HG03565 (cell line): ENCODE data around the gene PDGFRB.

Experiments used
- ATAC-seq: cut with Tn5 transposase; IDR thresholded peaks from one replicate; pipeline ENCODE4 v1.9.1; 2021; ENCODE audit warnings: mild to moderate bottlenecking, moderate library complexity; ENCODE audit not compliant: unreplicated experiment

The PDGFRB gene

GRCh38 chr5:150164211-150164980 lies 8.8 kb upstream of the PDGFRB start:
- ATAC-seq: no peak

- ATAC-seq: no peak
Measured at GRCh38 chr5:150163547-150164059, 8.0 kb upstream of the PDGFRB start.

- no peak for ATAC-seq
Measured at GRCh38 chr5:150163035-150163434, 7.4 kb upstream of the PDGFRB start.

- ATAC-seq: no peak
Measured at GRCh38 chr5:150162142-150162513, 6.5 kb upstream of the PDGFRB start.

DNA sequence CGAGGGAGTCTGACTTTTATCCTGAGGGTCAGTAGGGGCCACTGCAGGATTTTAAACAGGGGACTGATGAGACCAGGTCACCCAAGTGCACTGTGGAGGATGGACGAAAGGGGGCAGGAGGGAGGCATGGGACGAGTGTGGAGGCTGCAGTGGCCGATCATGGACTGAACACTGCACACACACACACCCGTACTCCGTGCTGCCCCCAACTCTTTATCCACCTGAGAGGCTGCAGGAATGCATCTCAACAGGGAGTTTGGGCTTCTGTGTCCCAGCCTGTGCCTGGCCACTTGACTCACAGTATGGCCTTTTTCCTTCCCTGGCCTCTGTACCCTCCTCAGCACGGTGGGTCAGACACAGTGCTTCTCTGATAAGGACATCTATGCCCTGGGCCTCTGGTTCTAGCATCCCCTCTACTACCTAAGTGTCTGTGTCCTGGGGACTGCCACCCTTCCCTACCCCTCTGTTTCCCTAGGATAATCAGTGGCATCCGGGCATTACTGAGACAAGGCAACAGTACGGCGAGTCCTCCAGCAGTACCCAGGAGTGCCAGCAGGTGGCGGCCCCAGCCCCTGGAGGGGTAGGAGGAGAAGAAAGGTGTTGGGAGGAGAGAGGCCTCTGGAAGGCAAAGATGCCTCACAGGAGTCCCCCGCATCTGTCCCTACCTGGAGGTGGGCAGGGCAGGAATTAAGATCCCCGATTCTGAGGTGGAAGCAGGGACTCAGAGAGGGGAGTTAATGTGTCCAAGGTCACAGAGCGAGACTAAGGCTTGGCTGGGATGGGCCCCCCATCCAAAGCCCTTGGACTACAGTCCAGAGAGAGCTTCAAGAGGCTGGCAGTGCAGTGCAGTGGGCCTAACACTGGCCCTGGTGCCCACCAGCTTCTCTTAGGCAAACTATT lies 5.8 kb upstream of the PDGFRB start:
- ATAC-seq: peak; percentile 63

DNA sequence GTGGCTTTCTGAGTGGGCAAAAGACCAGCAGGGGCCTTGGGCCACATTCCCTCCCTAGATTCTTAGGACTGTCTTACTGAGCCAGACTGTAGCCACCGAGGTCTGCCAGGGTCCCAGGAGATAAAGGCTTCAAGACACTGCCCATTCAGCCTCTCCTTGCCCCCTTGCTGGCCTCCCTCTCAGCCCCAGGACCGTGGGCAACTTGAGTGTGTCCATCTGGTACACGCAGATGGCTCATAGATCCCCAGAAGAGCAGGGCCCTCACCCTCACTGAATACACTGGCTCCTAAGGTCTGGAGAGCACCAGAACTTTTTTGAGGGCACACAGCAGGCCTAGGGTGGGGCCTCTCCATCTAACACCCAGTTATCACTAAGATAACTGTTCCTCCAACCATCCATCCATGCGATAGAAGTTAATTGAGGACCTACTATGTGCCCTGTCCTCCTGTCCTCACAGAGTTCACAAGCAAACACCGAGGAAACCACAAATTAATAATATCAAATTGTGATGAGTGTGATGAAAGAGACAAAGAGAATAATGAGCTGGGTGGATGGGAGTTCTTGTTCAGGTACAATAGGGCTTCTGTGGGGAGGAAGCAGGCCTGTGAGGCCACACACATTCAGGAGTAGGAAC lies 4.9 kb upstream of the PDGFRB start:
- ATAC-seq: no peak

GRCh38 chr5:150159741-150160179 lies 4.1 kb upstream of the PDGFRB start:
- no peak for ATAC-seq

- no peak for ATAC-seq
Measured at GRCh38 chr5:150159031-150159430, 3.4 kb upstream of the PDGFRB start.

- no peak for ATAC-seq
Measured at GRCh38 chr5:150158170-150158949, 2.7 kb upstream of the PDGFRB start.

DNA sequence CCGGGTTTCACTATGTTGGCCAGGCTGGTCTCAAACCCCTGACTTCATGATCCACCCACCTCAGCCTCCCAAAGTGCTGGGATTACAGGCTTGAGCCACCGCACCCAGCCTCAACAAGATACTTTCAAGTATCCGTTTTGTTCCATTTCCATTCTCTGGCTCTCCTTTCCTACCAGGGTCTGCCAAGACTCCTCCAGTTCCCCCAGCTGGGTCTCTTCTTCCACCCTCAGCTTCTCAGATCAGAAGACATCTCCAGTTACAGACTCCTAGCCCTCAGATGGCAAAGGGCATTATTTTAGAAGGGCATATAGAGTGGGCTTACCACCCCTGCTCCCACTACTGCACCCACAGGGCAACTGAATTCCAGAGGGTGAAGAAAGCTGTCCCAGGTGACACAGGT lies 1.5 kb upstream of the PDGFRB start:
- ATAC-seq: no peak

- no peak for ATAC-seq
Measured at GRCh38 chr5:150156540-150156939, 895 bp upstream of the PDGFRB start.

DNA sequence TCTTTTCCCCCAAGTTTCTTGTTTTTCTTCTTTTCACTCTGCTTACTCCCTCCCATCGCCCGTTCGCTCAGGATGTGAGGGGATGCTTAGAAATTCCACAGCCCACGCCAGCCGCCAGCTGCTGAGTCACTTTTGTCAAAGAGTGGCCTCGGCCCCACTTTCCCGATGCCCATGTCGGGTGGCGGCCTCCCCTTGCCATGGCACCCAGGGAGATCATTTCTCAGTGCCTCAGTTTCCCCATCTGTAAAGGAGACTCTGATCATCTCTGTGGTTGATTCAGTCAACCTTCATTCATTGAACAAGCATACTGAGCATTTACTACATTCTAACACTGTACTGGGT lies 353 bp upstream of the PDGFRB start:
- ATAC-seq: no peak

GRCh38 chr5:150154618-150155128 lies 972 bp downstream of the PDGFRB start:
- ATAC-seq: no peak

- ATAC-seq: peak; percentile 56
Measured at GRCh38 chr5:150153957-150154617, 1.6 kb downstream of the PDGFRB start.

- no peak for ATAC-seq
Measured at GRCh38 chr5:150153483-150153882, 2.2 kb downstream of the PDGFRB start.

DNA sequence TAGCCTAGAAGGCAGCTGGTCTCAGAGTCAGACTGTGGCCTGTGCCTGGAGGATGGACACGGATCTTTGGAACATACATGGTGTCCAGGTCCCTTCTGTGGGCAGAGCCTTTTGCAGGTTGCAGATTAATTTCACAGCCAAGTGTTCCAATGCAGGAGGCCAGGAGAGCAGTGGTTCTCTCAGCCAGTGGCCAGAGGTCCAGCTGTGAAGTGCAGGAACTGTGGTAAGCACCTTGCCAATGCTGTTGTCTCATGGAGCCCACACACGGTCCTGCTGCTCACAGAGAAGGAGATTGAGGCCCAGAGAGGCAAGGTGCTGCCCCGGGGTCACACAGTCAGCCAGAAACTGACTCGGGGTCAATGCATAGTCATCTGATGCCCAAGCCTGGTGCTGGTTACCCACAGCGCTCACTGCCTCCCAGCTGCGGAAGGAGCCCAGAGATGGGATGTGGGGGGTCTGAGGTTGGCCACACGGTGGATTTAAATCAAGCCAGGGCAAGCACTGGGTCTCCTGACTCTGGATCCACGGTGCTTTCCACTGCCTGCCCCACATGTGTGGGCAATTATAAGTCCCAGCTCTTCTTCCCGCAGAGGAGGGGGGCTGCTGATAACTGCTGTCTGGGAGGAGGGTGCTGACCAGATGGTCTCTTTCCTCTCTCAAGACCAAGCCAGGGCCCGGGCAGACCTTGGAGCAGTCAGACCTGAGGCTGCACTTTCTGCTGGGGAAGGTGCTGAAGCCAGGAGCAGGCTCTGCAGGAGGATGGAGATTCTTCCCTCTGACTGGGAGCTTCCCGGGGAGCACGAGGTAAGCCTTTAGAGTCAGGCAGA lies 2.8 kb downstream of the PDGFRB start:
- ATAC-seq: no peak

- no peak for ATAC-seq
Measured at GRCh38 chr5:150149618-150150017, 6.0 kb downstream of the PDGFRB start.

GRCh38 chr5:150148117-150148927 lies 7.3 kb downstream of the PDGFRB start:
- no peak for ATAC-seq
